HG02642 (cell line): ENCODE results near the gene CCDC187.

ENCODE experiments used
- ATAC-seq: cut with Tn5 transposase; IDR thresholded peaks from one replicate; pipeline ENCODE4 v1.9.1; 2021; ENCODE audit warnings: mild to moderate bottlenecking; ENCODE audit not compliant: unreplicated experiment, poor library complexity

The CCDC187 gene

GRCh38 chr9:136302527-136302926 is 1.4 kb downstream of the CCDC187 start:
- no peak for ATAC-seq

GRCh38 chr9:136300866-136301265 is 3.0 kb downstream of the CCDC187 start:
- no peak for ATAC-seq

- no peak for ATAC-seq
Observed at GRCh38 chr9:136300016-136300545, 3.8 kb downstream of the CCDC187 start.

GRCh38 chr9:136299541-136299940 is 4.4 kb downstream of the CCDC187 start:
- no peak for ATAC-seq

GRCh38 chr9:136299116-136299515 is 4.8 kb downstream of the CCDC187 start:
- ATAC-seq: no peak

GRCh38 chr9:136297766-136298735 is 5.8 kb downstream of the CCDC187 start:
- no peak for ATAC-seq

- ATAC-seq: no peak
Observed at GRCh38 chr9:136297016-136297691, 6.7 kb downstream of the CCDC187 start.

- ATAC-seq: no peak
Observed at GRCh38 chr9:136296434-136297015, 7.4 kb downstream of the CCDC187 start.

- no peak for ATAC-seq
Observed at GRCh38 chr9:136295542-136296433, 8.1 kb downstream of the CCDC187 start.

GRCh38 chr9:136295055-136295454 is 8.8 kb downstream of the CCDC187 start:
- no peak for ATAC-seq

GRCh38 chr9:136294437-136294836 is 9.5 kb downstream of the CCDC187 start:
- no peak for ATAC-seq

- no peak for ATAC-seq
Observed at GRCh38 chr9:136293476-136294077, 10.3 kb downstream of the CCDC187 start.

GRCh38 chr9:136292591-136293448 is 11.1 kb downstream of the CCDC187 start:
- no peak for ATAC-seq

- no peak for ATAC-seq
Observed at GRCh38 chr9:136292026-136292538, 11.8 kb downstream of the CCDC187 start.

GRCh38 chr9:136291306-136292025 is 12.4 kb downstream of the CCDC187 start:
- ATAC-seq: no peak

- no peak for ATAC-seq
Observed at GRCh38 chr9:136290508-136291000, 13.3 kb downstream of the CCDC187 start.

GRCh38 chr9:136289651-136290507 is 14.0 kb downstream of the CCDC187 start:
- ATAC-seq: no peak
